Heart left ventricle (tissue), 16 donors: Measurements from ENCODE around the gene DRC1. TPM values are rescaled to one million over a fixed set of nuclear protein-coding genes. Genes with fewer than 3 reads are reported as not detected.
A peak's percentile ranks its signal among the peaks of the same experiment; 100 is the strongest.

Experiments used
- ATAC-seq, 4 donors: fragments of 200-7000 bp; cut with Tn5 transposase; one replicate each; pipeline ENCODE4 v1.9.1; 2020 to 2022; ENCODE audit warnings: moderate library complexity in 4 of 4, mild to moderate bottlenecking in 3 of 4, moderate number of reproducible peaks in 1 of 4
- DNase-seq, 5 donors: peaks; one replicate each; pipeline ENCODE4 v3.0.0-alpha.2; 2020
- H3K27ac ChIP-seq, 12 donors: fragments of 200-600 bp; sonication (generic) in 4 of 12; one replicate each; pipeline versions ENCODE4 v1.5.0 to v1.8.0; 2016 to 2022; ENCODE audit warnings: mild to moderate bottlenecking in 2 of 12
- H3K27me3 ChIP-seq, 9 donors: fragments of 200-600 bp; sonication (generic) in 2 of 9; one replicate each; pipeline versions ENCODE4 v1.5.1 to v1.8.0; 2016 to 2022; ENCODE audit warnings: mild to moderate bottlenecking in 3 of 9
- H3K36me3 ChIP-seq, 9 donors: fragments of 200-600 bp; sonication (generic) in 2 of 9; one replicate each; pipeline versions ENCODE4 v1.5.0 to v1.8.0; 2018 to 2022; ENCODE audit warnings: mild to moderate bottlenecking in 2 of 9
- H3K4me1 ChIP-seq, 12 donors: fragments of 200-600 bp; sonication (generic) in 4 of 12; one replicate each; pipeline versions ENCODE4 v1.5.0 to v1.8.0; 2016 to 2022; ENCODE audit warnings: mild to moderate bottlenecking in 3 of 12
- H3K4me3 ChIP-seq, 12 donors: fragments of 200-600 bp; sonication (generic) in 4 of 12; one replicate each; pipeline versions ENCODE4 v1.5.0 to v1.8.0; 2017 to 2022; ENCODE audit warnings: mild to moderate bottlenecking in 9 of 12, moderate library complexity in 4 of 12
- H3K9me3 ChIP-seq, 12 donors: fragments of 200-600 bp; sonication (generic) in 4 of 12; one replicate each; pipeline versions ENCODE4 v1.5.0 to v1.8.0; 2016 to 2022; ENCODE audit warnings: mild to moderate bottlenecking in 1 of 12
- POLR2A ChIP-seq, 2 donors: fragments of 450-650 bp; IDR thresholded peaks; one replicate each; pipeline ENCODE4 v1.6.1; 2017; ENCODE audit warnings: antibody characterized with exemption in 2 of 2, mild to moderate bottlenecking in 2 of 2, moderate library complexity in 2 of 2
- WGBS, 4 donors: extraction: QIAGEN DNeasy Blood & Tissue Kit in 2 of 4; methylation state at CpG; one replicate each; pipeline versions ENCODE4 v1.1.5 to v1.1.7; 2013 to 2018; 5-methylcytosine and 5-hydroxymethylcytosine counted together
- intact Hi-C, 10 donors: fragments of 100-400 bp; cut with DNase I; formaldehyde crosslinking; loops; one replicate each; pipeline versions ENCODE4 v1.11.1 to v1.14.2; 2022
- polyA plus RNA-seq, 2 donors: library from polyadenylated mRNA; stranded (reverse); fragments of 200-250 nt; gene quantifications; one replicate each; pipeline ENCODE4 v1.2.3, GENCODE V29; 2013
- total RNA-seq, 9 donors: library from RNA; depleted of rRNA in 2 of 9; stranded (reverse); fragments of >200 nt in 2 of 9; fragmentation: NEBNext Ultra II Directional in 3 of 9; extraction: Animal tissue kit (Norgen Biotek cat#: 25700) in 3 of 9; gene quantifications; one replicate each; pipeline versions ENCODE4 v1.1.0 to v1.2.4, GENCODE V29; 2016 to 2023
- TF ChIP-seq, protein P1 (sequence below), 12 donors: fragments of 200-600 bp; sonication (generic) in 4 of 12; IDR thresholded peaks; one replicate each; pipeline versions ENCODE4 v1.5.0 to v1.8.0; 2018 to 2022; ENCODE audit warnings: antibody characterized with exemption in 12 of 12, mild to moderate bottlenecking in 5 of 12
- donor health status: ischemic (EF 13 %, LVEDD 7.1; RV severe dilation, severe dysfunction).
- donor health status: healthy with polysubstance abuse.
- donor health status: DM: no; HTN: yes; CAD: no.
- donor health status: DM: no; HTN: no; CAD: no.
- donor health status: ischemic (EF 25% LVEDD 6.9; RV normal size, moderate dysfunction).
- donor health status: ischemic (EF 25% LVEDD 5.7; RV mildly dilated, moderate dysfunction).
- donor health status: healthy.
- donor health status: DM: yes; HTN: yes; CAD: no.
- donor health status: ischemic (EF 35%, LVEDD 5.7; RV mildly dilated, moderate dysfunction).
- donor health status: nonischemic (EF 11% LVEDD 7.7; RV severe dilation, severe dysfunction).
- donor health status: DM: yes; HTN: yes; CAD: no.
- donor health status: PGD.
- donor health status: ischemic (EF 29% LVEDD 5.4; RV normal size, mild dysfunction).
- donor health status: nonischemic (EF 23%, LVEDD 6.1; RV moderate dilation, normal function).

Gene DRC1
- total and polyA plus RNA-seq, 11 donors, result 0.15 to 0.73 (median 0.44) TPM; not detected in 8

- H3K9me3 ChIP-seq, result no peaks in the 10 kb centered on the region
- intact Hi-C loops, result no loop called here
- no peak for TF ChIP-seq POLR2A (IDR thresholded peaks at IDR 0.05)
- TF ChIP-seq, protein P1, sequence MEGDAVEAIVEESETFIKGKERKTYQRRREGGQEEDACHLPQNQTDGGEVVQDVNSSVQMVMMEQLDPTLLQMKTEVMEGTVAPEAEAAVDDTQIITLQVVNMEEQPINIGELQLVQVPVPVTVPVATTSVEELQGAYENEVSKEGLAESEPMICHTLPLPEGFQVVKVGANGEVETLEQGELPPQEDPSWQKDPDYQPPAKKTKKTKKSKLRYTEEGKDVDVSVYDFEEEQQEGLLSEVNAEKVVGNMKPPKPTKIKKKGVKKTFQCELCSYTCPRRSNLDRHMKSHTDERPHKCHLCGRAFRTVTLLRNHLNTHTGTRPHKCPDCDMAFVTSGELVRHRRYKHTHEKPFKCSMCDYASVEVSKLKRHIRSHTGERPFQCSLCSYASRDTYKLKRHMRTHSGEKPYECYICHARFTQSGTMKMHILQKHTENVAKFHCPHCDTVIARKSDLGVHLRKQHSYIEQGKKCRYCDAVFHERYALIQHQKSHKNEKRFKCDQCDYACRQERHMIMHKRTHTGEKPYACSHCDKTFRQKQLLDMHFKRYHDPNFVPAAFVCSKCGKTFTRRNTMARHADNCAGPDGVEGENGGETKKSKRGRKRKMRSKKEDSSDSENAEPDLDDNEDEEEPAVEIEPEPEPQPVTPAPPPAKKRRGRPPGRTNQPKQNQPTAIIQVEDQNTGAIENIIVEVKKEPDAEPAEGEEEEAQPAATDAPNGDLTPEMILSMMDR (IDR thresholded peaks at IDR 0.05), result no peak
- H3K27me3 ChIP-seq, result no peaks in the 10 kb centered on the region
- DNase-seq (peak in 1 of 5 donors; percentile 53), ATAC-seq (no peak)
- WGBS, 4 donors, result 92 to 95% (median 95%) methylated on average over 21 to 25 of the region's 25 CpGs
- no peak overlapping the region for H3K27ac ChIP-seq
- peaks cover 0 to 17% (median 9%) of the 10 kb centered on the region in 12 donors for H3K4me1 ChIP-seq
- no peaks in the 10 kb centered on the region for H3K36me3 ChIP-seq
- no peak overlapping the region for H3K4me3 ChIP-seq
Measured at GRCh38 chr2:26479131-26479788, 77.5 kb downstream of the DRC1 start.

- H3K36me3 ChIP-seq, result no peaks in the 10 kb centered on the region
- intact Hi-C loops, result no loop called here
- no peaks in the 10 kb centered on the region for H3K27me3 ChIP-seq
- no peaks in the 10 kb centered on the region for H3K9me3 ChIP-seq
- ATAC-seq (no peak), DNase-seq (peak in 1 of 5 donors; percentile 33)
- WGBS, 4 donors, result 87 to 96% (median 93%) methylated on average over 17 to 21 of the region's 21 CpGs
- H3K4me3 ChIP-seq, result no peak overlapping the region
- H3K4me1 ChIP-seq, result peaks cover 0 to 20% (median 9%) of the 10 kb centered on the region in 12 donors
- TF ChIP-seq, protein P1 (IDR thresholded peaks at IDR 0.05), result no peak
- TF ChIP-seq POLR2A (IDR thresholded peaks at IDR 0.05), result no peak
- no peak overlapping the region for H3K27ac ChIP-seq
Measured at GRCh38 chr2:26479789-26480565, 78.3 kb downstream of the DRC1 start.

- WGBS, 4 donors, result 70 to 81% (median 75%) methylated on average over 12 to 18 of the region's 18 CpGs
- peaks cover 0 to 20% (median 9%) of the 10 kb centered on the region in 12 donors for H3K4me1 ChIP-seq
- no peaks in the 10 kb centered on the region for H3K27me3 ChIP-seq
- TF ChIP-seq, protein P1 (IDR thresholded peaks at IDR 0.05), result no peak
- TF ChIP-seq POLR2A (IDR thresholded peaks at IDR 0.05), result no peak
- H3K27ac ChIP-seq, result no peak overlapping the region
- H3K4me3 ChIP-seq, result no peak overlapping the region
- no peaks in the 10 kb centered on the region for H3K9me3 ChIP-seq
- H3K36me3 ChIP-seq, result no peaks in the 10 kb centered on the region
- intact Hi-C loops, result no loop called here
- ATAC-seq (no peak), DNase-seq (peak in 1 of 5 donors; percentile 48)
Measured at GRCh38 chr2:26480566-26481423, 79.1 kb downstream of the DRC1 start.
